ENCODE data around the gene SRSF10. TPM values are rescaled to one million over a fixed set of nuclear protein-coding genes. Genes with fewer than 3 reads are reported as not detected.

Gene SRSF10
- total RNA-seq, 1 experiment from 2014 or later: 96.2 TPM

GRCh38 chr1:23923592-23924499, 56.3 kb downstream of the SRSF10 start:
- Histone ChIP-seq H3K27me3 (ENCODE audit: insufficient read depth, low read depth) (no peaks in the 10 kb centered on the region), H3K9me3 (ENCODE audit: insufficient read depth, low read depth) (no peaks in the 10 kb centered on the region), H3K4me2 (no peak overlapping the region), H2AFZ (no peak overlapping the region), H3K27ac (no peak overlapping the region), H3K9me2 (ENCODE audit: insufficient read depth) (no peaks in the 10 kb centered on the region), H3K4me1 (replicated peaks; ENCODE audit: insufficient read depth) (no peaks in the 10 kb centered on the region; the same call in 1 of the 2 replicates), H3K4me3 (no peak overlapping the region), H3K79me2 (ENCODE audit: low read depth) (no peaks in the 10 kb centered on the region), H3F3A (ENCODE audit: insufficient read depth, low read depth) (no peaks in the 10 kb centered on the region), H3K36me3 (ENCODE audit: low read depth) (no peaks in the 10 kb centered on the region), H4K20me1 (ENCODE audit: insufficient read depth) (no peaks in the 10 kb centered on the region)
- intact Hi-C loops (cut with micrococcal nuclease; ENCODE audit: unreplicated experiment): loop anchor here (5.0 kb wide), 1 partner anchor 33 kb away; the partner anchor contains the start of gene PNRC2
- TF ChIP-seq CTCF (conservative IDR thresholded peaks at IDR 0.05): no peak
- TF ChIP-seq EZH2 (IDR thresholded peaks at IDR 0.05; ENCODE audit: low read depth): no peak
- no TSS peak for BruUV-seq (replicated peaks)
- ChIA-PET POLR2A (ENCODE audit: unreplicated experiment) (no interaction called here), CTCF (no interaction called here)
- no peak for DNase-seq

- POLR2A ChIA-PET (ENCODE audit: unreplicated experiment): no interaction called here
- intact Hi-C loops (cut with micrococcal nuclease; ENCODE audit: unreplicated experiment): loop anchor here (5.0 kb wide), 1 partner anchor 35 kb away; the partner anchor contains the start of gene PNRC2
- TF ChIP-seq CTCF (conservative IDR thresholded peaks at IDR 0.05) (no peak), EZH2 (IDR thresholded peaks at IDR 0.05; ENCODE audit: low read depth) (no peak)
- no peaks in the 10 kb centered on the region for H3K27me3 ChIP-seq (ENCODE audit: insufficient read depth, low read depth)
- H3F3A ChIP-seq (ENCODE audit: insufficient read depth, low read depth): no peaks in the 10 kb centered on the region
- H3K4me2 ChIP-seq: no peak overlapping the region
- H3K9me2 ChIP-seq (ENCODE audit: insufficient read depth): no peaks in the 10 kb centered on the region
- H3K36me3 ChIP-seq (ENCODE audit: low read depth): no peaks in the 10 kb centered on the region
- no peak for DNase-seq
- BruUV-seq (replicated peaks): no TSS peak
- H2AFZ ChIP-seq: no peak overlapping the region
- no peak overlapping the region for H3K4me3 ChIP-seq
- CTCF ChIA-PET: no interaction called here
- no peaks in the 10 kb centered on the region; the same call in 1 of the 2 replicates for H3K4me1 ChIP-seq (replicated peaks; ENCODE audit: insufficient read depth)
- no peaks in the 10 kb centered on the region for H3K9me3 ChIP-seq (ENCODE audit: insufficient read depth, low read depth)
- no peaks in the 10 kb centered on the region for H3K79me2 ChIP-seq (ENCODE audit: low read depth)
- no peak overlapping the region for H3K27ac ChIP-seq
- no peaks in the 10 kb centered on the region for H4K20me1 ChIP-seq (ENCODE audit: insufficient read depth)
Observed at GRCh38 chr1:23922321-23922943, 57.7 kb downstream of the SRSF10 start.

GRCh38 chr1:23916209-23917131, 63.7 kb downstream of the SRSF10 start:
- Histone ChIP-seq H3K27me3 (ENCODE audit: insufficient read depth, low read depth) (no peaks in the 10 kb centered on the region), H3K9me3 (ENCODE audit: insufficient read depth, low read depth) (no peaks in the 10 kb centered on the region), H4K20me1 (ENCODE audit: insufficient read depth) (no peaks in the 10 kb centered on the region), H3K4me2 (0 out of 2 replicates have a peak overlapping the region, but pooled peaks have one; percentile 38), H3F3A (ENCODE audit: insufficient read depth, low read depth) (no peaks in the 10 kb centered on the region), H3K36me3 (ENCODE audit: low read depth) (no peaks in the 10 kb centered on the region), H3K79me2 (ENCODE audit: low read depth) (no peaks in the 10 kb centered on the region), H2AFZ (no peak overlapping the region), H3K9me2 (ENCODE audit: insufficient read depth) (no peaks in the 10 kb centered on the region), H3K27ac (no peak overlapping the region), H3K4me3 (no peak overlapping the region), H3K4me1 (replicated peaks; ENCODE audit: insufficient read depth) (peaks cover 8% of the 10 kb centered on the region; the same call in 1 of the 2 replicates)
- intact Hi-C loops (cut with micrococcal nuclease; ENCODE audit: unreplicated experiment): loop anchor here (1.0 to 5.0 kb wide), 6 partner anchors 48 to 939 kb away; partner anchors contain the start of gene FUCA1
- ChIA-PET CTCF (interaction anchor here (0.5 to 1.9 kb wide), 7 partner anchors 115 to 471 kb away, joined by 3 to 26 read pairs (median 3); no protein-coding TSS in a partner anchor), POLR2A (ENCODE audit: unreplicated experiment) (interaction anchor here (0.6 to 0.7 kb wide), 3 partner anchors 13 to 40 kb away, joined by 4 to 7 read pairs (median 6); no protein-coding TSS in a partner anchor)
- DNase-seq: peak; percentile 60 to 74
- TF ChIP-seq EZH2 (IDR thresholded peaks at IDR 0.05; ENCODE audit: low read depth) (no peak), CTCF (conservative IDR thresholded peaks at IDR 0.05) (peak; percentile 68)
- BruUV-seq (replicated peaks): no TSS peak
